SK-N-SH treated with all-trans-retinoic acid at 6 μM for 48 hours (cell line): ENCODE measurements around the gene AGR2.

Source experiments
- ATAC-seq: fragments of 200-7000 bp; cut with Tn5 transposase; 3 replicates; pipeline ENCODE4 v1.9.1; 2020; ENCODE audit warnings: mild to moderate bottlenecking, moderate library complexity
- ARNTL ChIP-seq: fragments of 450-650 bp; formaldehyde crosslinking; IDR thresholded peaks from 2 replicates; pipeline ENCODE4 v1.5.0; 2020; ENCODE audit warnings: low read depth, mild to moderate bottlenecking, moderate library complexity, borderline replicate concordance
- BACH2 ChIP-seq: fragments of 250-450 bp; sonication (Bioruptor Pico); IDR thresholded peaks from 2 replicates; pipeline ENCODE4 v1.9.0; 2021; ENCODE audit warnings: mild to moderate bottlenecking, borderline replicate concordance
- CREB5 ChIP-seq: fragments of 250-450 bp; sonication (Bioruptor Pico); IDR thresholded peaks from 2 replicates; pipeline ENCODE4 v1.5.1; 2020; ENCODE audit warnings: low read depth, mild to moderate bottlenecking, moderate library complexity
- ESRRG ChIP-seq: fragments of 250-450 bp; sonication (Bioruptor Pico); IDR thresholded peaks from 2 replicates; pipeline ENCODE4 v1.6.1; 2021; ENCODE audit warnings: mild to moderate bottlenecking
- GLIS3 ChIP-seq: fragments of 250-450 bp; sonication (Bioruptor Pico); IDR thresholded peaks from 2 replicates; pipeline ENCODE4 v1.5.0; 2020; ENCODE audit warnings: mild to moderate bottlenecking, moderate library complexity
- ISL1 ChIP-seq: fragments of 250-450 bp; sonication (Bioruptor Pico); IDR thresholded peaks from 2 replicates; pipeline ENCODE4 v2.1.2; 2022; ENCODE audit warnings: mild to moderate bottlenecking, moderate library complexity
- OSR1 ChIP-seq: fragments of 250-450 bp; sonication (Bioruptor Pico); IDR thresholded peaks from 2 replicates; pipeline ENCODE4 v1.8.0; 2022; ENCODE audit warnings: moderate library complexity, mild to moderate bottlenecking, inconsistent platforms
- PATZ1 ChIP-seq: fragments of 250-450 bp; sonication (Bioruptor Pico); IDR thresholded peaks from 2 replicates; pipeline ENCODE4 v1.8.0; 2020; ENCODE audit warnings: mild to moderate bottlenecking, moderate library complexity, borderline replicate concordance
- POU6F1 ChIP-seq: fragments of 250-450 bp; sonication (Bioruptor Pico); IDR thresholded peaks from 2 replicates; pipeline ENCODE4 v1.8.0; 2021; ENCODE audit warnings: low read depth, mild to moderate bottlenecking, moderate library complexity, borderline replicate concordance
- PPARA ChIP-seq: fragments of 250-450 bp; sonication (Bioruptor Pico); IDR thresholded peaks from 2 replicates; pipeline ENCODE4 v1.5.0; 2020; ENCODE audit warnings: mild to moderate bottlenecking, borderline replicate concordance
- RARB ChIP-seq: fragments of 250-450 bp; sonication (Bioruptor Pico); IDR thresholded peaks from 2 replicates; pipeline ENCODE4 v1.8.0; 2021; ENCODE audit warnings: mild to moderate bottlenecking, moderate library complexity
- SNAI2 ChIP-seq: fragments of 250-450 bp; sonication (Bioruptor Pico); IDR thresholded peaks from 2 replicates; pipeline ENCODE4 v1.5.0; 2020; ENCODE audit warnings: mild to moderate bottlenecking, moderate library complexity
- TCF4 ChIP-seq: fragments of 250-450 bp; sonication (Bioruptor Pico); IDR thresholded peaks from 2 replicates; pipeline ENCODE4 v1.8.0; 2021; ENCODE audit warnings: mild to moderate bottlenecking, moderate library complexity, borderline replicate concordance
- ZC3H10 ChIP-seq: fragments of 250-450 bp; sonication (Bioruptor Pico); IDR thresholded peaks from 2 replicates; pipeline ENCODE4 v1.5.1; 2021; ENCODE audit warnings: mild to moderate bottlenecking, moderate library complexity
- ZFP3 ChIP-seq: fragments of 250-450 bp; sonication (Bioruptor Pico); IDR thresholded peaks from 2 replicates; pipeline ENCODE4 v1.5.0; 2020; ENCODE audit warnings: mild to moderate bottlenecking, moderate library complexity
- ZNF565 ChIP-seq: fragments of 450-650 bp; formaldehyde crosslinking; conservative IDR thresholded peaks from 2 replicates; pipeline ENCODE4 v1.5.0; 2020; ENCODE audit warnings: low read depth, mild to moderate bottlenecking, moderate library complexity
- ZNF8 ChIP-seq: fragments of 450-650 bp; formaldehyde crosslinking; IDR thresholded peaks from 2 replicates; pipeline ENCODE4 v1.5.0; 2020; ENCODE audit warnings: mild to moderate bottlenecking, moderate library complexity
- TF ChIP-seq, protein P1 (sequence below): fragments of 250-450 bp; sonication (Bioruptor Pico); IDR thresholded peaks from 2 replicates; pipeline ENCODE4 v1.5.1; 2021; ENCODE audit warnings: mild to moderate bottlenecking, moderate library complexity
- TF ChIP-seq, protein P2 (sequence below): fragments of 250-450 bp; sonication (Bioruptor Pico); IDR thresholded peaks from 2 replicates; pipeline ENCODE4 v1.5.0; 2020; ENCODE audit warnings: mild to moderate bottlenecking, moderate library complexity

Gene AGR2

DNA sequence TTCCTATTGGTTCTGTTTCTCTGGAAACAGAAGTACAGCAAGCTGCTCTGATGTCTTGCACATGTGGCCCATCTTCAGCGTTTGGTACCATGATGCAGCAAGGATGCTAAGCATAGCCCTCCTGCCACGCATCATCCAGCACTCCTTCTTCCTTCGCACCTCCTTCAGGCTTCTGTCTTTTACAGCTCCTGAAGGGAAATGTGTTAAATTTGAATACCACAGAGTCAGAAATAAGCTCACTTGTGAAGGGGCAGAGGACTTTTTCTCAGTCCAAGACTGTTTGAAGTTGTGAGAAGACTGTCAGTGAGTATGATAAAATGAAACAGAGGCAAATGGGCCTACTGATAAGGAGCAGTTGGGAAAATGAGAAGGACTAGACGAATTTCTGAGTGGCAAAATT is 30.5 kb downstream of the AGR2 start:
- ATAC-seq = no peak

GRCh38 chr7:16773884-16774283 is 30.9 kb downstream of the AGR2 start:
- no peak for ATAC-seq
- TF ChIP-seq OSR1 (CRISPR knock-in tag) (no peak), ISL1 (no peak), CREB5 (no peak), POU6F1 (CRISPR knock-in tag) (no peak), GLIS3 (CRISPR knock-in tag) (no peak), ESRRG (no peak), PATZ1 (CRISPR knock-in tag) (no peak), ZNF565 (CRISPR knock-in tag) (no peak)

More for the DNA sequence above, 30.5 kb downstream of the AGR2 start:
- no peak for TF ChIP-seq ARNTL
- no peak for TF ChIP-seq BACH2 (CRISPR knock-in tag)
- TF ChIP-seq POU6F1 (CRISPR knock-in tag) = no peak
- no peak for TF ChIP-seq PPARA (CRISPR knock-in tag)
- TF ChIP-seq GLIS3 (CRISPR knock-in tag) = no peak
- no peak for TF ChIP-seq TCF4 (CRISPR knock-in tag)
- TF ChIP-seq, protein P1, sequence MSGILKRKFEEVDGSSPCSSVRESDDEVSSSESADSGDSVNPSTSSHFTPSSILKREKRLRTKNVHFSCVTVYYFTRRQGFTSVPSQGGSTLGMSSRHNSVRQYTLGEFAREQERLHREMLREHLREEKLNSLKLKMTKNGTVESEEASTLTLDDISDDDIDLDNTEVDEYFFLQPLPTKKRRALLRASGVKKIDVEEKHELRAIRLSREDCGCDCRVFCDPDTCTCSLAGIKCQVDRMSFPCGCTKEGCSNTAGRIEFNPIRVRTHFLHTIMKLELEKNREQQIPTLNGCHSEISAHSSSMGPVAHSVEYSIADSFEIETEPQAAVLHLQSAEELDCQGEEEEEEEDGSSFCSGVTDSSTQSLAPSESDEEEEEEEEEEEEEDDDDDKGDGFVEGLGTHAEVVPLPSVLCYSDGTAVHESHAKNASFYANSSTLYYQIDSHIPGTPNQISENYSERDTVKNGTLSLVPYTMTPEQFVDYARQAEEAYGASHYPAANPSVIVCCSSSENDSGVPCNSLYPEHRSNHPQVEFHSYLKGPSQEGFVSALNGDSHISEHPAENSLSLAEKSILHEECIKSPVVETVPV = no peak
- no peak for TF ChIP-seq CREB5
- no peak for TF ChIP-seq ZC3H10
- no peak for TF ChIP-seq ZNF8
- TF ChIP-seq, protein P2, sequence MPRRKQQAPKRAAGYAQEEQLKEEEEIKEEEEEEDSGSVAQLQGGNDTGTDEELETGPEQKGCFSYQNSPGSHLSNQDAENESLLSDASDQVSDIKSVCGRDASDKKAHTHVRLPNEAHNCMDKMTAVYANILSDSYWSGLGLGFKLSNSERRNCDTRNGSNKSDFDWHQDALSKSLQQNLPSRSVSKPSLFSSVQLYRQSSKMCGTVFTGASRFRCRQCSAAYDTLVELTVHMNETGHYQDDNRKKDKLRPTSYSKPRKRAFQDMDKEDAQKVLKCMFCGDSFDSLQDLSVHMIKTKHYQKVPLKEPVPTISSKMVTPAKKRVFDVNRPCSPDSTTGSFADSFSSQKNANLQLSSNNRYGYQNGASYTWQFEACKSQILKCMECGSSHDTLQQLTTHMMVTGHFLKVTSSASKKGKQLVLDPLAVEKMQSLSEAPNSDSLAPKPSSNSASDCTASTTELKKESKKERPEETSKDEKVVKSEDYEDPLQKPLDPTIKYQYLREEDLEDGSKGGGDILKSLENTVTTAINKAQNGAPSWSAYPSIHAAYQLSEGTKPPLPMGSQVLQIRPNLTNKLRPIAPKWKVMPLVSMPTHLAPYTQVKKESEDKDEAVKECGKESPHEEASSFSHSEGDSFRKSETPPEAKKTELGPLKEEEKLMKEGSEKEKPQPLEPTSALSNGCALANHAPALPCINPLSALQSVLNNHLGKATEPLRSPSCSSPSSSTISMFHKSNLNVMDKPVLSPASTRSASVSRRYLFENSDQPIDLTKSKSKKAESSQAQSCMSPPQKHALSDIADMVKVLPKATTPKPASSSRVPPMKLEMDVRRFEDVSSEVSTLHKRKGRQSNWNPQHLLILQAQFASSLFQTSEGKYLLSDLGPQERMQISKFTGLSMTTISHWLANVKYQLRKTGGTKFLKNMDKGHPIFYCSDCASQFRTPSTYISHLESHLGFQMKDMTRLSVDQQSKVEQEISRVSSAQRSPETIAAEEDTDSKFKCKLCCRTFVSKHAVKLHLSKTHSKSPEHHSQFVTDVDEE = no peak
- no peak for TF ChIP-seq ISL1
- TF ChIP-seq ZFP3 (CRISPR knock-in tag) = no peak
- TF ChIP-seq ZNF565 (CRISPR knock-in tag) = no peak
- no peak for TF ChIP-seq SNAI2
- no peak for TF ChIP-seq PATZ1 (CRISPR knock-in tag)
- no peak for TF ChIP-seq RARB (CRISPR knock-in tag)
- no peak for TF ChIP-seq OSR1 (CRISPR knock-in tag)
